Lung microvascular endothelial cell (primary cell): ENCODE measurements around the gene HOXC10. TPM values are rescaled to one million over a fixed set of nuclear protein-coding genes. Genes with fewer than 3 reads are reported as not detected.

ENCODE experiments used
- DNase-seq, 2 donors: peaks; one replicate each; pipeline versions ENCODE4 v3.0.0 to v3.0.0-alpha.2; 2010; ENCODE audit warnings: low read depth in 2 of 2
- total RNA-seq: library from RNA; depleted of rRNA; stranded (reverse); fragments of >200 nt; gene quantifications from 2 replicates; pipeline ENCODE4 v1.2.1, GENCODE V29; 2014

HOXC10 gene
- total RNA-seq, 1 donor from 2014 or later: not detected

- DNase-seq: no peak
These were observed 31.6 kb downstream of the HOXC10 start for GRCh38 chr12:54016478-54016964.

- no peak for DNase-seq
These were observed 32.3 kb downstream of the HOXC10 start for GRCh38 chr12:54017027-54017788.

- DNase-seq: peak; percentile 27 to 31
These were observed 33.0 kb downstream of the HOXC10 start for GRCh38 chr12:54017878-54018467.

GRCh38 chr12:54018468-54018984 lies 33.6 kb downstream of the HOXC10 start:
- no peak for DNase-seq

- no peak for DNase-seq
These were observed 34.3 kb downstream of the HOXC10 start for GRCh38 chr12:54019091-54019811.

- no peak for DNase-seq
These were observed 35.1 kb downstream of the HOXC10 start for GRCh38 chr12:54019924-54020590.

GRCh38 chr12:54020591-54021405 lies 35.9 kb downstream of the HOXC10 start:
- DNase-seq: no peak

- no peak for DNase-seq
These were observed 36.6 kb downstream of the HOXC10 start for GRCh38 chr12:54021432-54022013.

GRCh38 chr12:54022960-54023884 lies 38.3 kb downstream of the HOXC10 start:
- DNase-seq: no peak

- DNase-seq: no peak
These were observed 39.2 kb downstream of the HOXC10 start for GRCh38 chr12:54024127-54024526.

- DNase-seq: no peak
These were observed 39.8 kb downstream of the HOXC10 start for GRCh38 chr12:54024581-54025305.

GRCh38 chr12:54025499-54026405 lies 40.8 kb downstream of the HOXC10 start:
- DNase-seq: no peak

- no peak for DNase-seq
These were observed 41.9 kb downstream of the HOXC10 start for GRCh38 chr12:54026640-54027441.

- DNase-seq: no peak
These were observed 42.5 kb downstream of the HOXC10 start for GRCh38 chr12:54027442-54027786.

- DNase-seq: no peak
These were observed 43.6 kb downstream of the HOXC10 start, which contains the start of gene HOXC6 for GRCh38 chr12:54028314-54029201. Gene HOXC6, plus strand, starts transcription at chr12:54028440. Its CDS starts 82 bp downstream, at chr12:54028522.
